Stimulated activated CD4-positive, alpha-beta T cell treated with anti-CD3 and anti-CD28 coated beads, Interleukin-1b, Interleukin-23, amount 100 ng/mL, for 4 hours (primary cell): ENCODE measurements around the gene KDM3A.

Experiments used
- DNase-seq, 2 donors: peaks; one replicate each; pipeline ENCODE4 v3.0.0-alpha.2; 2020; ENCODE audit warnings: low read depth in 2 of 2

KDM3A gene

GRCh38 chr2:86513948-86514660, 72.9 kb downstream of the KDM3A start:
- no peak for DNase-seq

GRCh38 chr2:86518481-86518880, 77.3 kb downstream of the KDM3A start:
- peak in 1 of 2 donors; percentile 11 for DNase-seq

GRCh38 chr2:86519349-86519748, 78.2 kb downstream of the KDM3A start:
- DNase-seq: no peak

GRCh38 chr2:86520153-86520552, 79.0 kb downstream of the KDM3A start:
- no peak for DNase-seq

GRCh38 chr2:86521922-86522321, 80.8 kb downstream of the KDM3A start:
- DNase-seq: no peak

GRCh38 chr2:86522711-86523110, 81.5 kb downstream of the KDM3A start:
- DNase-seq: no peak

- no peak for DNase-seq
These were observed 82.3 kb downstream of the KDM3A start for GRCh38 chr2:86523491-86523890.

GRCh38 chr2:86525421-86526340, 84.5 kb downstream of the KDM3A start:
- no peak for DNase-seq

- no peak for DNase-seq
These were observed 92.4 kb downstream of the KDM3A start for GRCh38 chr2:86533589-86533988.

GRCh38 chr2:86541334-86541733, 100.2 kb downstream of the KDM3A start:
- DNase-seq: no peak
